CD14-positive monocyte (primary cell): Measurements from ENCODE around the gene HPS5. TPM values are rescaled to one million over a fixed set of nuclear protein-coding genes. Genes with fewer than 3 reads are reported as not detected.

ENCODE experiments used
- DNase-seq, 3 donors: peaks; one replicate each; pipeline ENCODE4 v3.0.0-alpha.2; 2011 to 2022
- H2AFZ ChIP-seq: 2 replicates; pipeline ENCODE4 v1.6.0; 2012; ENCODE audit warnings: mild to moderate bottlenecking, low read depth, low read length, inconsistent platforms; ENCODE audit not compliant: insufficient read depth, poor library complexity, severe bottlenecking
- H3K27ac ChIP-seq, 2 donors: 1 replicate in 1 of 2; 2 replicates in 1 of 2; pipeline ENCODE4 v1.5.1; 2012 to 2013; ENCODE audit warnings: low read length in 2 of 2, control low read depth in 1 of 2, inconsistent platforms in 1 of 2, low read depth in 1 of 2, mild to moderate bottlenecking in 1 of 2
- H3K27me3 ChIP-seq, 2 donors: one replicate each; pipeline versions ENCODE4 v1.6.0 to v1.6.1; 2011 to 2013; ENCODE audit warnings: low read length in 2 of 2; ENCODE audit not compliant: control insufficient read depth in 2 of 2, insufficient read depth in 2 of 2
- H3K36me3 ChIP-seq, 2 donors: replicated peaks in 1 of 2; 1 replicate in 1 of 2; 2 replicates in 1 of 2; pipeline versions ENCODE4 v1.5.1 to v1.6.1; 2012 to 2013; ENCODE audit warnings: low read length in 2 of 2, control low read depth in 1 of 2, inconsistent platforms in 1 of 2, mild to moderate bottlenecking in 1 of 2; ENCODE audit not compliant: insufficient read depth in 2 of 2, control insufficient read depth in 1 of 2
- H3K4me1 ChIP-seq, 2 donors: 1 replicate in 1 of 2; 2 replicates in 1 of 2; pipeline versions ENCODE4 v1.5.1 to v1.6.1; 2012 to 2013; ENCODE audit warnings: low read length in 2 of 2, control low read depth in 1 of 2, inconsistent platforms in 1 of 2, mild to moderate bottlenecking in 1 of 2, moderate library complexity in 1 of 2; ENCODE audit not compliant: insufficient read depth in 2 of 2, control insufficient read depth in 1 of 2
- H3K4me2 ChIP-seq: replicated peaks from 2 replicates; pipeline ENCODE3; 2012; ENCODE audit warnings: low read length, moderate library complexity, mild to moderate bottlenecking; ENCODE audit not compliant: poor library complexity, severe bottlenecking; ENCODE audit errors: extremely low read depth
- H3K4me3 ChIP-seq, 3 experiments: fragments of 200-600 bp in 1 of 3; sonication (generic) in 1 of 3; replicated peaks in 1 of 3; 1 replicate in 2 of 3; 2 replicates in 1 of 3; pipeline ENCODE4 v1.5.1; 2011 to 2013; ENCODE audit warnings: low read length in 3 of 3, mild to moderate bottlenecking in 3 of 3, control low read depth in 2 of 3, low read depth in 2 of 3, inconsistent platforms in 1 of 3, moderate library complexity in 1 of 3
- H3K79me2 ChIP-seq: 2 replicates; pipeline ENCODE4 v1.6.0; 2012; ENCODE audit warnings: mild to moderate bottlenecking, control low read depth, inconsistent platforms, low read length, moderate library complexity; ENCODE audit not compliant: insufficient read depth
- H3K9ac ChIP-seq: 2 replicates; pipeline ENCODE4 v1.6.0; 2017; ENCODE audit warnings: low read length, mild to moderate bottlenecking; ENCODE audit not compliant: insufficient read depth, poor library complexity, severe bottlenecking
- H3K9me3 ChIP-seq, 2 donors: replicated peaks in 1 of 2; 1 replicate in 1 of 2; 2 replicates in 1 of 2; pipeline versions ENCODE4 v1.5.1 to v1.6.1; 2012 to 2013; ENCODE audit warnings: low read length in 2 of 2, control low read depth in 1 of 2; ENCODE audit not compliant: control insufficient read depth in 1 of 2, insufficient read depth in 1 of 2
- H4K20me1 ChIP-seq: 2 replicates; pipeline ENCODE4 v1.6.0; 2012; ENCODE audit warnings: mild to moderate bottlenecking, low read length, control low read depth, moderate library complexity; ENCODE audit not compliant: insufficient read depth
- H3K27ac Mint-ChIP-seq, 7 donors: one replicate each; pipeline ENCODE4 v1.8.0; 2020; ENCODE audit warnings: mild to moderate bottlenecking in 7 of 7, mixed read lengths in 7 of 7, moderate library complexity in 6 of 7, inconsistent platforms in 2 of 7
- H3K27me3 Mint-ChIP-seq, 3 donors: one replicate each; pipeline ENCODE4 v1.8.0; 2021 to 2022; ENCODE audit warnings: low read depth in 3 of 3, mild to moderate bottlenecking in 3 of 3, mixed read lengths in 3 of 3, moderate library complexity in 3 of 3, inconsistent platforms in 1 of 3
- H3K36me3 Mint-ChIP-seq, 2 donors: one replicate each; pipeline ENCODE4 v1.8.0; 2020; ENCODE audit warnings: mixed read lengths in 2 of 2, inconsistent platforms in 1 of 2, mild to moderate bottlenecking in 1 of 2
- H3K4me1 Mint-ChIP-seq: one replicate; pipeline ENCODE4 v1.8.0; 2020; ENCODE audit warnings: mild to moderate bottlenecking, mixed read lengths
- H3K4me3 Mint-ChIP-seq, 2 donors: one replicate each; pipeline ENCODE4 v1.8.0; 2020; ENCODE audit warnings: mild to moderate bottlenecking in 2 of 2, mixed read lengths in 2 of 2, moderate library complexity in 1 of 2
- H3K9me3 Mint-ChIP-seq, 7 donors: one replicate each; pipeline ENCODE4 v1.8.0; 2020 to 2022; ENCODE audit warnings: mixed read lengths in 7 of 7, mild to moderate bottlenecking in 6 of 7, moderate library complexity in 6 of 7, inconsistent platforms in 2 of 7
- WGBS: methylation state at CpG from one replicate; pipeline ENCODE4 v1.1.5; 2013; ENCODE audit warnings: missing lambda C conversion rate; ENCODE audit not compliant: insufficient coverage; 5-methylcytosine and 5-hydroxymethylcytosine counted together
- intact Hi-C, 2 donors: fragments of 100-400 bp; cut with micrococcal nuclease; formaldehyde crosslinking; loops; one replicate each; pipeline versions ENCODE4 v1.15.0 to v1.15.1; 2023
- polyA plus RNA-seq, 3 donors: library from polyadenylated mRNA; depleted of rRNA in 1 of 3; unstranded in 2 of 3; stranded (reverse) in 1 of 3; fragments of 300-500 nt in 2 of 3; fragments of >200 nt in 1 of 3; fragmentation: Illumina TruSeq in 2 of 3; gene quantifications; 1 replicate in 2 of 3; 2 replicates in 1 of 3; pipeline ENCODE4 v1.2.3, GENCODE V29; 2012 to 2021
- TF ChIP-seq, protein P1 (sequence below): fragments of 200-600 bp; IDR thresholded peaks from one replicate; pipeline ENCODE4 v1.8.0; 2022; ENCODE audit warnings: antibody characterized with exemption, mild to moderate bottlenecking

HPS5 gene
- polyA plus RNA-seq, 3 donors: 11.4 to 17.7 (median 12.9) TPM

DNA sequence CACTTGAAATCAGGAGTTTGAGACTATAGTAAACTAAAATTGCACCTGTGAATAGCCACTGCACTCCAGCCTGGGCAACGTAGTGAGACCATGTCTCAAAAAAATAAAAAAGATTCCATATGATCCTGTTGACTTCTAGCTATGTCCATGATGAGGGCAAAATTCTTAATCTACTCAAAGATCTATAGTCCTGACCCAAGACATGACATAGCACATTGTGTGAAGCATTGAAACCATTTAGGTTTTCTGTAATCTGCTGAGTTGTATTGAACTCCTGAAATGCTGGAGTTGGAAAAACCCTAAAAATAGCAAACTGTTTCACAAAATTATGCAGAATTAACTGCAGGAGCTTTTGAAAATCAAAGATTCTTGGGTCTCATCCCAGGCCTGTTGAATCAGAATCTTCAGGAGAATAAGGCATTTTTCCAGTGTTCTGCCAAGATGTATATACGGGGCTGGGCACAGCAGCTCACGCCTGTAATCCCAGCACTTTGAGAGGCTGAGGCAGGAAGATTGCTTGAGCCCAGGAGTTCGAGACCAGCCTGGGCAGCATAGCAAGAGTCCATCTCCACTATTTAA is 42.6 kb upstream of the HPS5 start:
- Histone ChIP-seq H3K27me3 (no peaks in the 10 kb centered on the region), H3K79me2 (no peaks in the 10 kb centered on the region), H3K4me3 (no peak overlapping the region), H3K4me2 (no peak overlapping the region), H3K9me3 (no peaks in the 10 kb centered on the region), H3K27ac (no peak overlapping the region), H2AFZ (no peak overlapping the region), H3K4me1 (peaks cover 10 to 15% of the 10 kb centered on the region in 2 donors), H3K36me3 (peaks cover 57 to 86% of the 10 kb centered on the region in 2 donors), H4K20me1 (no peaks in the 10 kb centered on the region), H3K9ac (no peak overlapping the region)
- intact Hi-C loops: loop anchor here in 1 of 2 donors (5.0 kb wide), 1 partner anchor 32 kb away; no protein-coding TSS in a partner anchor
- no peaks in the 10 kb centered on the region for H3K9me3 Mint-ChIP-seq
- H3K4me1 Mint-ChIP-seq: peaks cover 12% of the 10 kb centered on the region
- TF ChIP-seq, protein P1, sequence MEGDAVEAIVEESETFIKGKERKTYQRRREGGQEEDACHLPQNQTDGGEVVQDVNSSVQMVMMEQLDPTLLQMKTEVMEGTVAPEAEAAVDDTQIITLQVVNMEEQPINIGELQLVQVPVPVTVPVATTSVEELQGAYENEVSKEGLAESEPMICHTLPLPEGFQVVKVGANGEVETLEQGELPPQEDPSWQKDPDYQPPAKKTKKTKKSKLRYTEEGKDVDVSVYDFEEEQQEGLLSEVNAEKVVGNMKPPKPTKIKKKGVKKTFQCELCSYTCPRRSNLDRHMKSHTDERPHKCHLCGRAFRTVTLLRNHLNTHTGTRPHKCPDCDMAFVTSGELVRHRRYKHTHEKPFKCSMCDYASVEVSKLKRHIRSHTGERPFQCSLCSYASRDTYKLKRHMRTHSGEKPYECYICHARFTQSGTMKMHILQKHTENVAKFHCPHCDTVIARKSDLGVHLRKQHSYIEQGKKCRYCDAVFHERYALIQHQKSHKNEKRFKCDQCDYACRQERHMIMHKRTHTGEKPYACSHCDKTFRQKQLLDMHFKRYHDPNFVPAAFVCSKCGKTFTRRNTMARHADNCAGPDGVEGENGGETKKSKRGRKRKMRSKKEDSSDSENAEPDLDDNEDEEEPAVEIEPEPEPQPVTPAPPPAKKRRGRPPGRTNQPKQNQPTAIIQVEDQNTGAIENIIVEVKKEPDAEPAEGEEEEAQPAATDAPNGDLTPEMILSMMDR: no peak
- no peaks in the 10 kb centered on the region for H3K27me3 Mint-ChIP-seq
- DNase-seq: no peak
- no peak overlapping the region for H3K4me3 Mint-ChIP-seq
- peaks cover 57 to 77% of the 10 kb centered on the region in 2 donors for H3K36me3 Mint-ChIP-seq
- WGBS: 93% methylated on average over 2 of the region's 4 CpGs
- H3K27ac Mint-ChIP-seq: peak overlapping the region in 1 of 7 donors; percentile 18

DNA sequence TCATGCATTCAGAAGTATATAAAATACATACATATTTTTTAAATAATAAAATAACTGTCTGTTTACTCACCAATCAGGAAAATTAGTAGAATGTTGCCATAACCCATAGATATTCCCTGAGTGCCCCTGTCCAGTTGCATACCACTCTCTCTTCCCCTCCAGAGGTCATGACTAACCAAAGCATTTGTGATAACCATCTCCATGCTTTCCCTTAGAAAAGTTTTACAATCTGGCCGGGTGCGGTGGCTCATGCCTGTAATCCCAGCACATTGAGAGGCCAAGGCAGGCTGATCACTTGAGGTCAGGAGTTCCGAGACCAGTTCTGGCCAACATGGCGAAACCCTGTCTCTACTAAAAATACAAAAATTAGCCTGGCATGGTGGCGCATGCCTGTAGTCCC is 39.2 kb upstream of the HPS5 start:
- no peak overlapping the region for H3K4me2 ChIP-seq
- H3K36me3 Mint-ChIP-seq: peaks cover 71 to 86% of the 10 kb centered on the region in 2 donors

More for the DNA sequence above, 39.2 kb upstream of the HPS5 start:
- no peak overlapping the region for H3K27ac ChIP-seq
- H3K4me1 ChIP-seq: peaks cover 2 to 8% of the 10 kb centered on the region in 2 donors
- H4K20me1 ChIP-seq: no peaks in the 10 kb centered on the region
- no peak overlapping the region for H3K4me3 ChIP-seq
- intact Hi-C loops: no loop called here
- H3K9ac ChIP-seq: no peak overlapping the region
- H3K79me2 ChIP-seq: no peaks in the 10 kb centered on the region
- WGBS: 100% methylated on average over 3 of the region's 5 CpGs
- Mint-ChIP-seq H3K9me3 (no peaks in the 10 kb centered on the region), H3K4me1 (peaks cover 7% of the 10 kb centered on the region), H3K4me3 (no peak overlapping the region), H3K27ac (no peak overlapping the region), H3K27me3 (no peaks in the 10 kb centered on the region)
- H3K9me3 ChIP-seq: no peaks in the 10 kb centered on the region
- H3K36me3 ChIP-seq: peaks cover 89 to 99% of the 10 kb centered on the region in 2 donors
- TF ChIP-seq, protein P1: no peak
- H3K27me3 ChIP-seq: no peaks in the 10 kb centered on the region
- H2AFZ ChIP-seq: no peak overlapping the region
- DNase-seq: no peak
